Keratinocyte (primary cell): ENCODE results near the gene FAM3B.

ENCODE experiments used
- CTCF ChIP-seq, 3 experiments: IDR thresholded peaks in 1 of 3; conservative IDR thresholded peaks in 1 of 3; optimal IDR thresholded peaks in 1 of 3; 2 replicates in 2 of 3; 3 replicates in 1 of 3; pipeline versions ENCODE3 to v1.5.1; 2011; ENCODE audit warnings: low read length in 3 of 3, mild to moderate bottlenecking in 3 of 3, moderate library complexity in 2 of 3, control low read depth in 1 of 3, inconsistent platforms in 1 of 3; ENCODE audit not compliant: insufficient read depth in 2 of 3; ENCODE audit errors: extremely low read depth in 1 of 3
- EZH2 ChIP-seq: IDR thresholded peaks from one replicate; pipeline ENCODE4 v1.6.1; 2012; ENCODE audit warnings: inconsistent platforms, mild to moderate bottlenecking, low read length, moderate library complexity

- TF ChIP-seq CTCF (optimal IDR thresholded peaks at IDR 0.05 in 1 of 3, IDR thresholded peaks at IDR 0.05 in 1 of 3, conservative IDR thresholded peaks at IDR 0.05 in 1 of 3; ENCODE audit: extremely low read depth in 1 of 3, insufficient read depth in 2 of 3, low read length in 3 of 3) (no peak), EZH2 (no peak)
Observed at GRCh38 chr21:41295721-41296254, 20.8 kb upstream of the FAM3B start.
